H1 (cell line): ENCODE results near the gene SBF2. TPM values are rescaled to one million over a fixed set of nuclear protein-coding genes. Genes with fewer than 3 reads are reported as not detected.

Experiments used
- CTCF ChIA-PET: fragments of 300-600 bp; sonication (Branson Sonifier 250); formaldehyde crosslinking; loops from one replicate; lab custom pipeline; 2021; ENCODE audit not compliant: partially characterized antibody; lab: Charles Lee
- POLR2A ChIA-PET: fragments of 300-600 bp; sonication (Branson Sonifier 250); formaldehyde crosslinking; loops from one replicate; lab custom pipeline; 2021; ENCODE audit warnings: inconsistent platforms; ENCODE audit not compliant: partially characterized antibody; lab: Charles Lee
- DNase-seq, 2 experiments: peaks; one replicate each; pipeline versions ENCODE4 v3.0.0 to v3.0.0-alpha.2; 2010 to 2022; ENCODE audit warnings: low spot score in 2 of 2, low read depth in 1 of 2, mixed read lengths in 1 of 2
- FAIRE-seq: peaks from 2 replicates; lab custom pipeline; 2011; peaks lifted over from hg19 to GRCh38; lab: Jason Lieb, UNC
- H2AFZ ChIP-seq: 2 replicates; pipeline ENCODE4 v1.8.1; 2012; ENCODE audit warnings: low read length, inconsistent platforms
- H2AK5ac ChIP-seq: 2 replicates; pipeline ENCODE4 v1.6.1; 2013; ENCODE audit warnings: low read depth, low read length
- H2BK120ac ChIP-seq: replicated peaks from 2 replicates; pipeline ENCODE3; 2013; ENCODE audit warnings: low read depth, low read length, inconsistent platforms
- H2BK12ac ChIP-seq: 2 replicates; pipeline ENCODE4 v1.6.1; 2013; ENCODE audit warnings: low read depth, low read length
- H2BK15ac ChIP-seq: 2 replicates; pipeline ENCODE4 v1.6.1; 2013; ENCODE audit warnings: low read length
- H2BK20ac ChIP-seq: 2 replicates; pipeline ENCODE4 v1.6.1; 2013; ENCODE audit warnings: low read length
- H2BK5ac ChIP-seq: 2 replicates; pipeline ENCODE4 v1.6.1; 2013; ENCODE audit warnings: low read depth, low read length
- H3K14ac ChIP-seq: 2 replicates; pipeline ENCODE4 v1.6.1; 2013; ENCODE audit warnings: inconsistent platforms; ENCODE audit not compliant: insufficient read length
- H3K18ac ChIP-seq: 2 replicates; pipeline ENCODE4 v1.6.1; 2013; ENCODE audit warnings: low read length; ENCODE audit errors: extremely low read depth
- H3K23ac ChIP-seq: 2 replicates; pipeline ENCODE4 v1.6.1; 2013; ENCODE audit warnings: inconsistent platforms; ENCODE audit not compliant: insufficient read length
- H3K23me2 ChIP-seq: 2 replicates; pipeline ENCODE4 v1.6.1; 2013; ENCODE audit warnings: low read depth, low read length
- H3K27ac ChIP-seq: 2 replicates; pipeline ENCODE4 v1.6.1; 2011; ENCODE audit warnings: low read depth, low read length, inconsistent platforms
- H3K27me3 ChIP-seq, 4 experiments: replicated peaks in 1 of 4; 1 replicate in 1 of 4; 2 replicates in 3 of 4; pipeline versions ENCODE4 v1.6.1 to v1.8.1; 2011 to 2013; ENCODE audit warnings: low read length in 3 of 4, mild to moderate bottlenecking in 3 of 4, inconsistent platforms in 2 of 4, mixed read lengths in 2 of 4, moderate library complexity in 1 of 4; ENCODE audit not compliant: control insufficient read depth in 3 of 4, insufficient read depth in 3 of 4; ENCODE audit errors: extremely low read depth in 1 of 4
- H3K36me3 ChIP-seq, 4 experiments: 2 replicates each; pipeline versions ENCODE4 v1.6.1 to v1.8.1; 2011 to 2013; ENCODE audit warnings: mild to moderate bottlenecking in 4 of 4, low read length in 3 of 4, moderate library complexity in 2 of 4, control low read depth in 1 of 4, inconsistent platforms in 1 of 4; ENCODE audit not compliant: insufficient read depth in 4 of 4, control insufficient read depth in 2 of 4
- H3K4ac ChIP-seq: replicated peaks from 2 replicates; pipeline ENCODE3; 2013; ENCODE audit warnings: low read length, low read depth, mixed read lengths, inconsistent platforms; ENCODE audit not compliant: insufficient read length
- H3K4me1 ChIP-seq, 4 experiments: replicated peaks in 1 of 4; 1 replicate in 1 of 4; 2 replicates in 3 of 4; pipeline versions ENCODE4 v1.6.1 to v1.8.1; 2011 to 2013; ENCODE audit warnings: low read length in 3 of 4, inconsistent platforms in 2 of 4, mixed read lengths in 1 of 4; ENCODE audit not compliant: insufficient read depth in 4 of 4, control insufficient read depth in 3 of 4
- H3K4me2 ChIP-seq, 2 experiments: 2 replicates each; pipeline versions ENCODE4 v1.6.1 to v1.8.1; 2011 to 2013; ENCODE audit warnings: low read depth in 2 of 2, low read length in 2 of 2, control low read depth in 1 of 2, inconsistent platforms in 1 of 2, mild to moderate bottlenecking in 1 of 2; ENCODE audit not compliant: insufficient read depth in 1 of 2
- H3K4me3 ChIP-seq, 4 experiments: fragments of 200-600, 300-600 bp in 1 of 4; sonication (generic), shearing (Covaris generic), sonication (Bioruptor Twin) in 1 of 4; 2 replicates each; pipeline versions ENCODE4 v1.5.1 to v1.8.1; 2011 to 2016; ENCODE audit warnings: low read length in 4 of 4, low read depth in 3 of 4, control low read depth in 2 of 4, inconsistent platforms in 2 of 4, mild to moderate bottlenecking in 2 of 4, mixed read lengths in 1 of 4, moderate library complexity in 1 of 4; ENCODE audit not compliant: insufficient read depth in 2 of 4; ENCODE audit errors: extremely low read depth in 1 of 4
- H3K56ac ChIP-seq: replicated peaks from 2 replicates; pipeline ENCODE3; 2013; ENCODE audit warnings: low read depth, mild to moderate bottlenecking, mixed read lengths, low read length, inconsistent platforms; ENCODE audit not compliant: insufficient read length
- H3K79me1 ChIP-seq: 2 replicates; pipeline ENCODE4 v1.6.1; 2013; ENCODE audit warnings: low read depth, low read length, control low read depth
- H3K79me2 ChIP-seq, 2 experiments: 2 replicates each; pipeline versions ENCODE4 v1.6.1 to v1.8.1; 2012 to 2013; ENCODE audit warnings: low read length in 2 of 2, mild to moderate bottlenecking in 2 of 2, inconsistent platforms in 1 of 2; ENCODE audit not compliant: insufficient read depth in 2 of 2, control insufficient read depth in 1 of 2
- H3K9ac ChIP-seq, 4 experiments: replicated peaks in 1 of 4; 1 replicate in 1 of 4; 2 replicates in 3 of 4; pipeline versions ENCODE4 v1.6.1 to v1.8.1; 2011 to 2013; ENCODE audit warnings: low read depth in 3 of 4, low read length in 3 of 4, control low read depth in 2 of 4, mild to moderate bottlenecking in 2 of 4, moderate library complexity in 2 of 4, inconsistent platforms in 1 of 4; ENCODE audit errors: extremely low read depth in 1 of 4
- H3K9me3 ChIP-seq, 2 experiments: 2 replicates each; pipeline versions ENCODE4 v1.6.1 to v1.8.1; 2012 to 2013; ENCODE audit warnings: mild to moderate bottlenecking in 2 of 2, moderate library complexity in 2 of 2, control low read depth in 1 of 2, inconsistent platforms in 1 of 2, low read depth in 1 of 2, low read length in 1 of 2, mixed read lengths in 1 of 2; ENCODE audit not compliant: insufficient read depth in 2 of 2
- H4K20me1 ChIP-seq, 2 experiments: replicated peaks in 1 of 2; 2 replicates each; pipeline versions ENCODE3 to v1.8.1; 2011 to 2013; ENCODE audit warnings: inconsistent platforms in 2 of 2, low read length in 2 of 2, mild to moderate bottlenecking in 1 of 2; ENCODE audit not compliant: insufficient read depth in 2 of 2, control insufficient read depth in 1 of 2
- H4K5ac ChIP-seq: 2 replicates; pipeline ENCODE4 v1.6.1; 2013; ENCODE audit warnings: low read length, low read depth, mixed read lengths, inconsistent platforms; ENCODE audit not compliant: insufficient read length
- H4K8ac ChIP-seq: 2 replicates; pipeline ENCODE4 v1.8.0; 2013; ENCODE audit warnings: mild to moderate bottlenecking, moderate library complexity, low read length, inconsistent platforms; ENCODE audit not compliant: insufficient read depth; ENCODE audit errors: extremely low read depth
- H4K91ac ChIP-seq: replicated peaks from 2 replicates; pipeline ENCODE3; 2013; ENCODE audit warnings: low read length, mixed read lengths, inconsistent platforms; ENCODE audit not compliant: insufficient read length
- BRCA1 ChIP-seq: IDR thresholded peaks from 2 replicates; pipeline ENCODE4 v1.6.1; 2012; ENCODE audit warnings: low read depth, low read length, improper control_type of control experiment
- CBX8 ChIP-seq: fragments of 300-800, 300-1000 bp; sonication (generic); IDR thresholded peaks from 2 replicates; pipeline ENCODE4 v1.7.1; 2016; ENCODE audit warnings: low read depth, low read length, borderline replicate concordance
- EGR1 ChIP-seq: IDR thresholded peaks from 2 replicates; pipeline ENCODE4 v1.6.1; 2011; ENCODE audit warnings: low read depth, low read length, borderline replicate concordance
- EP300 ChIP-seq, 2 experiments: IDR thresholded peaks; 1 replicate in 1 of 2; 2 replicates in 1 of 2; pipeline ENCODE4 v1.6.1; 2011 to 2012; ENCODE audit warnings: low read depth in 2 of 2, low read length in 2 of 2, mild to moderate bottlenecking in 2 of 2, borderline replicate concordance in 1 of 2, inconsistent platforms in 1 of 2, moderate library complexity in 1 of 2
- GABPA ChIP-seq: IDR thresholded peaks from 2 replicates; pipeline ENCODE4 v1.6.1; 2011; ENCODE audit warnings: mild to moderate bottlenecking, low read length, moderate library complexity, borderline replicate concordance; ENCODE audit not compliant: insufficient read depth
- GTF2F1 ChIP-seq: IDR thresholded peaks from 2 replicates; pipeline ENCODE4 v1.6.1; 2012; ENCODE audit warnings: low read depth, low read length, improper control_type of control experiment, borderline replicate concordance
- HDAC6 ChIP-seq: IDR thresholded peaks from one replicate; pipeline ENCODE4 v1.7.1; 2012; ENCODE audit warnings: low read depth, mild to moderate bottlenecking, inconsistent platforms, low read length, moderate library complexity
- POU5F1 ChIP-seq: IDR thresholded peaks from 2 replicates; pipeline ENCODE4 v1.6.1; 2011; ENCODE audit warnings: low read depth, mild to moderate bottlenecking, low read length, moderate library complexity
- RFX5 ChIP-seq: IDR thresholded peaks from 2 replicates; pipeline ENCODE4 v1.6.1; 2011; ENCODE audit warnings: low read depth, low read length, improper control_type of control experiment, borderline replicate concordance
- RNF2 ChIP-seq: fragments of 200-900, 300-1000 bp; sonication (generic); IDR thresholded peaks from 2 replicates; pipeline ENCODE4 v1.7.1; 2016; ENCODE audit warnings: borderline replicate concordance, low read depth, mild to moderate bottlenecking, antibody characterized with exemption, low read length; ENCODE audit not compliant: poor library complexity, severe bottlenecking; ENCODE audit errors: missing control alignments
- SAP30 ChIP-seq: fragments of 300-600 bp; sonication (generic); IDR thresholded peaks from 2 replicates; pipeline ENCODE4 v1.7.1; 2012; ENCODE audit warnings: low read length, moderate library complexity, mild to moderate bottlenecking, inconsistent platforms; ENCODE audit not compliant: insufficient read depth, insufficient replicate concordance
- SIX5 ChIP-seq: IDR thresholded peaks from 2 replicates; pipeline ENCODE4 v1.6.1; 2011; ENCODE audit warnings: mild to moderate bottlenecking, low read depth, low read length
- SP2 ChIP-seq: IDR thresholded peaks from 2 replicates; pipeline ENCODE4 v1.6.1; 2012; ENCODE audit warnings: mild to moderate bottlenecking, low read length, inconsistent platforms
- TAF1 ChIP-seq: IDR thresholded peaks from 2 replicates; pipeline ENCODE4 v1.6.1; 2011; ENCODE audit warnings: mild to moderate bottlenecking, low read depth, low read length
- TEAD4 ChIP-seq: IDR thresholded peaks from 2 replicates; pipeline ENCODE4 v1.6.1; 2012; ENCODE audit warnings: low read depth, low read length, inconsistent platforms, mixed read lengths
- whole genome bisulfite sequencing, 2 experiments: shearing (Covaris generic) in 1 of 2; methylation state at CpG; one replicate each; pipeline versions ENCODE4 v1.1.6 to v1.1.7; 2013 to 2015; ENCODE audit warnings: low lambda C conversion rate in 2 of 2, mixed read lengths in 2 of 2, inconsistent platforms in 1 of 2, low coverage in 1 of 2, missing lambda C conversion rate in 1 of 2; ENCODE audit not compliant: insufficient replicate concordance in 2 of 2, insufficient coverage in 1 of 2, insufficient read length in 1 of 2; ENCODE audit errors: extremely low coverage in 1 of 2, missing lambda C conversion rate in 1 of 2; 5-methylcytosine and 5-hydroxymethylcytosine counted together
- polyA plus RNA-seq, 7 experiments: library from polyadenylated mRNA; depleted of rRNA in 3 of 7; stranded (reverse) in 5 of 7; unstranded in 2 of 7; fragments of >200 nt in 5 of 7; fragments of 200-250 nt in 2 of 7; gene quantifications; 1 replicate in 5 of 7; 2 replicates in 1 of 7; 4 replicates in 1 of 7; pipeline versions ENCODE4 v1.2.1 to v1.2.3, GENCODE V29; 2011 to 2013; ENCODE audit warnings: missing spikeins in 2 of 7, mixed read lengths in 2 of 7
- total RNA-seq: library from RNA; stranded (reverse); fragmentation: NEBNext Ultra II Directional; extraction: Animal tissue kit (Norgen Biotek cat#: 25700); gene quantifications from 2 replicates; pipeline ENCODE4 v1.2.1, GENCODE V29; 2021

SBF2 gene
- total and polyA plus RNA-seq, 2 of the 8 experiments (the other 6 are each of a cell fraction or from before 2014, with no cell fraction given) = 36.7 to 50.5 TPM

DNA sequence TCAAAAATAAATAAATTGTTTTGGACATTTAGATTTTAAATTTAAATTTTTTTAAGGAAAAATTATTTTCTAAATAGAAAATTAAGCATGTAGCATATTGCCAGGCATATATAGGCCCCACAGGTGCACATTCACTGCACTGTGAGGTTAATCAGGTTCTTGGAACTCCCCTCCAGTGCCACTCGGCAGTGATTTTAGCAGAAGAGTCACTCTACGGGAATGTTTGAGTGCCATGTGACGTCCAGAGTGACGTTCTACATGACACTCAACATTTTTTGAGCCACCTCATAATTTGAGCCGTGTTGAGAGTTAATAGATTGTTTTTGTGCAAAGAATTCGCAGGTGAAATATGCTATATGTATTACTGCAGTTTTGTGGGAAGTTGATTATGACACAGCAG, 552.8 kb downstream of the SBF2 start:
- FAIRE-seq (no peak), DNase-seq (no peak)
- WGBS, 2 experiments = 89% methylated on average over 6 of the region's 6 CpGs; no CpG with 5 or more reads in 1 of the 2 experiments
- H3K27me3 ChIP-seq = no peaks in the 10 kb centered on the region
- no peak overlapping the region for H3K4me2 ChIP-seq
- no peak overlapping the region for H2BK12ac ChIP-seq
- H4K20me1 ChIP-seq = no peaks in the 10 kb centered on the region
- no peaks in the 10 kb centered on the region for H3K79me2 ChIP-seq
- no peak overlapping the region for H3K23ac ChIP-seq
- no peaks in the 10 kb centered on the region for H3K4me1 ChIP-seq
- H3K4ac ChIP-seq = no peak overlapping the region
- no peak overlapping the region for H3K9ac ChIP-seq
- H3K79me1 ChIP-seq = 0 out of 2 replicates have a peak, but pooled peaks cover 2% of the 10 kb centered on the region
- H2BK120ac ChIP-seq = no peak overlapping the region
- no peak overlapping the region for H3K14ac ChIP-seq
- no peak overlapping the region for H2AFZ ChIP-seq
- H2AK5ac ChIP-seq = no peak overlapping the region
- H3K9me3 ChIP-seq = no peaks in the 10 kb centered on the region
- peaks cover 9 to 51% (median 33%) of the 10 kb centered on the region in 4 experiments for H3K36me3 ChIP-seq
- no peak overlapping the region for H2BK15ac ChIP-seq
- no peak overlapping the region for H2BK20ac ChIP-seq
- H3K56ac ChIP-seq = no peak overlapping the region
- H4K91ac ChIP-seq = no peak overlapping the region
- no peak overlapping the region for H4K8ac ChIP-seq
- no peak overlapping the region for H3K27ac ChIP-seq
- ChIA-PET POLR2A (no interaction called here), CTCF (no interaction called here)
- H3K23me2 ChIP-seq = no peaks in the 10 kb centered on the region
- no peak overlapping the region for H2BK5ac ChIP-seq
- H4K5ac ChIP-seq = no peak overlapping the region
- no peak overlapping the region for H3K4me3 ChIP-seq
- H3K18ac ChIP-seq = no peak overlapping the region
- TF ChIP-seq SIX5 (no peak), POU5F1 (no peak), SP2 (no peak), HDAC6 (no peak), BRCA1 (no peak), GABPA (no peak), EGR1 (no peak), TAF1 (no peak), TEAD4 (no peak), EP300 (IDR thresholded peaks at IDR 0.05; ENCODE audit: borderline replicate concordance in 1 of 2, low read depth in 2 of 2, low read length in 2 of 2) (no peak), CBX8 (no peak), SAP30 (no peak), RNF2 (no peak), GTF2F1 (no peak), RFX5 (no peak)
